GM06990 (cell line): ENCODE results near the gene ADPRHL1.

Source experiments
- DNase-seq: peaks from one replicate; pipeline ENCODE4 v3.0.0-alpha.2; 2011; ENCODE audit not compliant: insufficient read length; ENCODE audit errors: extremely low read depth
- H3K27me3 ChIP-seq: replicated peaks from 2 replicates; pipeline ENCODE4 v1.6.0; 2011; ENCODE audit warnings: low read length; ENCODE audit not compliant: control insufficient read depth, insufficient read depth
- H3K36me3 ChIP-seq: 2 replicates; pipeline ENCODE4 v1.5.1; 2011; ENCODE audit warnings: low read length; ENCODE audit not compliant: control insufficient read depth, insufficient read depth
- H3K4me3 ChIP-seq: replicated peaks from 2 replicates; pipeline ENCODE4 v1.5.1; 2011; ENCODE audit warnings: low read depth, mild to moderate bottlenecking, control low read depth, low read length
- CTCF ChIP-seq: IDR thresholded peaks from 2 replicates; pipeline ENCODE4 v1.5.1; 2011; ENCODE audit warnings: low read length, control low read depth, mild to moderate bottlenecking, inconsistent platforms; ENCODE audit not compliant: insufficient read depth, poor library complexity, severe bottlenecking

Gene ADPRHL1

GRCh38 chr13:113407531-113408393 is 45.5 kb downstream of the ADPRHL1 start:
- TF ChIP-seq CTCF, result no peak
- H3K4me3 ChIP-seq, result no peak overlapping the region
- H3K36me3 ChIP-seq, result no peaks in the 10 kb centered on the region
- no peaks in the 10 kb centered on the region; the same call in 1 of the 2 replicates for H3K27me3 ChIP-seq
- no peak for DNase-seq

DNA sequence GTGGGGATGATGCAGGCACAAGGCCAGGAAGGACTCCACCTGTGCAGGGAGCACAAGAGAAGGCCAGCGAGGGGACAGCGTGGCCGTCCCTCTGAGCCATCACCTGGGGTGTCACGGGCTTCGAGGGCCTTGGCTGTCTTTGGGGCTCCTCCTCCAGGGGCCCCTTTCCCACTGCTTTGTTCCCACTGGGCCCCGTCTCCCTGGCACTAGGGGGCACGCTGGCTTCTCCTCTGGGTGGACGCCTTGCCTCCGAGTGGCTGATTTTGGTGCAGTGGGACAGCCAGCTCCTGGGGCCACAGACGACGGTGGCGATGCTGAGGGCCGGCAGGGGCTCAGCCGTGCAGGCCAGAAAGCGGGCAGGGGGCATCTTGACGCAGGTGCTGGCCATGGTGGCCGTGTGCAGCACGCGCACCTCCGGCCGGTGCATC is 46.2 kb downstream of the ADPRHL1 start:
- no peaks in the 10 kb centered on the region; the same call in 1 of the 2 replicates for H3K27me3 ChIP-seq
- no peak for TF ChIP-seq CTCF
- DNase-seq, result no peak
- H3K4me3 ChIP-seq, result no peak overlapping the region
- H3K36me3 ChIP-seq, result no peaks in the 10 kb centered on the region

GRCh38 chr13:113406321-113407102 is 46.8 kb downstream of the ADPRHL1 start:
- TF ChIP-seq CTCF, result no peak
- no peak for DNase-seq
- no peaks in the 10 kb centered on the region; the same call in 1 of the 2 replicates for H3K27me3 ChIP-seq
- H3K4me3 ChIP-seq, result no peak overlapping the region
- no peaks in the 10 kb centered on the region for H3K36me3 ChIP-seq

DNA sequence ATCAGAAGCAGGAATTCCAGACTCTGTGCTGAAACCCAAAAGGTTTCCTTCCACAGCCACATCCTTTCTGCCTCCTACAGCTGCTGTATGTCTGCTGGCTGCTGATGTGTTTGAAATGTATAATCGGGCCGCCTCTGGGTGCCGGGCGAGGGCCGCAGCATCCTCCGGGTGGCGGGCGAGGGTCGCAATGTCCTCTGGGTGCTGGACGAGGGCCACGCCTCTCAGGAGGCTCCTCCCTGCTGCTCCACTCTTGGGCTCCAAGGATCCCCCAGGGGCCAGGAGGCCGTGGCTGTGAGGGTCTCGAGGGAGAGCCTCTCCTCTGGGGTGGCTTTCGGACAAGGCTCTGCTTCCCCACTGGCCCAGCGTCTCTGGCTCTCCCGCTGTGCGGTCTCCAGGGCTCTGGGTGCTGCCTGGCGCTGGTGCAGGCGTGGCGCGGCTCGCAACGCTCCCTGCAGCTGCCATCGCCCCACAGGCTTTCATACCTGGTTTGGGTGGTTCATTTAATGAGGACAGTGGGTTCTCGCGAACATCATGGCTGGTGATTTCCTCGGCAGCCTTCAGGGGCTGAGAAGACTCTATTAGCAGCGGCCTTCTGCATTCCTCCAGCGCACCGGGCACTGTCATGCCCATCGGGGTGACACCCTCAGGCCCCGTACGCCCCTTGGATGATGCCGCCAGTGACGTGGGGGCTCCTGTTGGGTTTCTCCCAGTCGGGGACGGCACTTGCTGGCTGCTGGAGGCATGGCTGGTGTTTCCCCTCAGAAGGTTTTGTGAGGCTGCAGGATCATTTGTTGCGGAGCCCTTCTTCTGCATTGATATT is 47.6 kb downstream of the ADPRHL1 start:
- no peak for DNase-seq
- no peaks in the 10 kb centered on the region; the same call in 1 of the 2 replicates for H3K27me3 ChIP-seq

More for the DNA sequence above, 47.6 kb downstream of the ADPRHL1 start:
- TF ChIP-seq CTCF, result no peak
- no peak overlapping the region for H3K4me3 ChIP-seq
- H3K36me3 ChIP-seq, result no peaks in the 10 kb centered on the region
